PC-9 (cell line): ENCODE data around the gene MAPT. TPM values are rescaled to one million over a fixed set of nuclear protein-coding genes. Genes with fewer than 3 reads are reported as not detected.

Source experiments
- BruUV-seq: library from RNA; stranded (reverse); fragments of 400-500 nt; replicated peaks from 2 replicates; lab custom pipeline; 2021; lab: Mats Ljungman, UMichigan
- CTCF ChIA-PET: fragments of 300-600 bp; sonication (Branson Sonifier 250); formaldehyde crosslinking; loops from one replicate; lab custom pipeline; 2022; ENCODE audit warnings: antibody characterized with exemption; lab: Charles Lee
- POLR2A ChIA-PET: fragments of 300-600 bp; sonication (Branson Sonifier 250); formaldehyde crosslinking; loops from one replicate; lab custom pipeline; 2022; ENCODE audit warnings: antibody characterized with exemption; ENCODE audit not compliant: unreplicated experiment; lab: Charles Lee
- DNase-seq, 2 experiments: peaks; one replicate each; pipeline versions ENCODE4 v3.0.0 to v3.0.0-alpha.2; 2015 to 2022; ENCODE audit warnings: mixed read lengths in 1 of 2
- H2AFZ ChIP-seq: fragments of 200-600 bp; sonication (generic); 2 replicates; pipeline ENCODE4 v1.8.1; 2017; ENCODE audit warnings: antibody characterized with exemption
- H3F3A ChIP-seq: fragments of 200-600 bp; sonication (generic); 2 replicates; pipeline ENCODE4 v1.8.1; 2017; ENCODE audit warnings: antibody characterized with exemption, mild to moderate bottlenecking, low read depth; ENCODE audit not compliant: insufficient read depth
- H3K27ac ChIP-seq: fragments of 200-600 bp; sonication (generic); 2 replicates; pipeline ENCODE4 v1.6.1; 2016; ENCODE audit warnings: mixed run types
- H3K27me3 ChIP-seq: fragments of 200-600 bp; sonication (generic); 2 replicates; pipeline ENCODE4 v1.6.1; 2016; ENCODE audit warnings: low read depth, mixed run types; ENCODE audit not compliant: insufficient read depth
- H3K36me3 ChIP-seq: fragments of 200-600 bp; sonication (generic); 2 replicates; pipeline ENCODE4 v1.6.1; 2016; ENCODE audit warnings: low read depth, mixed run types
- H3K4me1 ChIP-seq: fragments of 200-600 bp; sonication (generic); replicated peaks from 2 replicates; pipeline ENCODE4 v1.6.1; 2016; ENCODE audit warnings: mixed run types; ENCODE audit not compliant: insufficient read depth
- H3K4me2 ChIP-seq: fragments of 200-600 bp; sonication (generic); 2 replicates; pipeline ENCODE4 v1.6.1; 2017; ENCODE audit warnings: mixed run types
- H3K4me3 ChIP-seq: fragments of 200-600 bp; sonication (generic); 2 replicates; pipeline ENCODE4 v1.6.1; 2016; ENCODE audit warnings: mixed run types
- H3K79me2 ChIP-seq: fragments of 200-600 bp; sonication (generic); 2 replicates; pipeline ENCODE4 v1.6.1; 2017; ENCODE audit warnings: low read depth, mixed run types
- H3K9me2 ChIP-seq: fragments of 200-600 bp; sonication (generic); 2 replicates; pipeline ENCODE4 v1.8.1; 2017; ENCODE audit warnings: mild to moderate bottlenecking; ENCODE audit not compliant: insufficient read depth
- H3K9me3 ChIP-seq: fragments of 200-600 bp; sonication (generic); 2 replicates; pipeline ENCODE4 v1.8.1; 2016; ENCODE audit warnings: low read depth; ENCODE audit not compliant: insufficient read depth
- H4K20me1 ChIP-seq: fragments of 200-600 bp; sonication (generic); 2 replicates; pipeline ENCODE4 v1.8.1; 2017; ENCODE audit not compliant: insufficient read depth
- CTCF ChIP-seq: fragments of 200-600 bp; sonication (generic); conservative IDR thresholded peaks from 2 replicates; pipeline ENCODE4 v1.6.1; 2017; ENCODE audit warnings: mixed run types, antibody characterized with exemption, mild to moderate bottlenecking, moderate library complexity
- EZH2 ChIP-seq: fragments of 200-600 bp; sonication (generic); IDR thresholded peaks from 2 replicates; pipeline ENCODE4 v1.8.0; 2017; ENCODE audit warnings: antibody characterized with exemption, low read depth
- intact Hi-C: fragments of 100-400 bp; cut with micrococcal nuclease; formaldehyde crosslinking; loops from one replicate; pipeline ENCODE4 v1.10.0; 2022; ENCODE audit not compliant: unreplicated experiment
- total RNA-seq: library from RNA; stranded (reverse); gene quantifications from 2 replicates; pipeline ENCODE4 v1.2.3, GENCODE V29; 2021

The MAPT gene
- total RNA-seq, 1 experiment from 2014 or later, result 0.85 TPM

- intact Hi-C loops, result no loop called here
- Histone ChIP-seq H3K27me3 (peaks cover 87% of the 10 kb centered on the region), H3K36me3 (no peaks in the 10 kb centered on the region), H3K9me3 (no peaks in the 10 kb centered on the region), H3K4me1 (no peaks in the 10 kb centered on the region), H3K27ac (no peak overlapping the region), H2AFZ (no peak overlapping the region), H3K9me2 (no peaks in the 10 kb centered on the region), H3K79me2 (no peaks in the 10 kb centered on the region), H3F3A (no peaks in the 10 kb centered on the region), H4K20me1 (no peaks in the 10 kb centered on the region), H3K4me2 (no peak overlapping the region), H3K4me3 (no peak overlapping the region)
- ChIA-PET POLR2A (no interaction called here), CTCF (no interaction called here)
- BruUV-seq, result no TSS peak
- DNase-seq, result no peak
- TF ChIP-seq CTCF, result no peak
These were observed 11.3 kb upstream of the MAPT start for GRCh38 chr17:45883063-45883462.

DNA sequence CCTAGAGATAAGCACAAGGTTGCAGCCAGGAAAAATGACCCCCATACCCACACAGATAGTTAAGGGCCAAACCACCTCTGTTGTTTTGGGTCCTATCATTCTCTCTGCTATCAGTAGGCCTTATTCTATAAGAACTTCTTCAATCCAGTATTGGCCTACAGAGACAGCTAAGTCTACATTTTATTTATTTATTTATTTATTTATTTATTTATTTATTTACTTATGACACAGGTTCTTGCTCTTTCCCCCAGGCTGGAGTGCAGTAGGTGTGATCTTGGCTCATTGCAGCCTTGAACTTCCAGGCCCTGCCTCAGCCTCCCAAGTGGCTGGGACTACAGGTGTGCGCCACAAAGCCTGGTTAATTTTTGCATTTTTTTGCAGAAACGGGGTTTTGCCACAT is 7.5 kb upstream of the MAPT start:
- no peaks in the 10 kb centered on the region for H3F3A ChIP-seq
- no peaks in the 10 kb centered on the region for H3K9me3 ChIP-seq
- DNase-seq, result no peak
- no peak overlapping the region for H3K4me2 ChIP-seq
- no peaks in the 10 kb centered on the region for H4K20me1 ChIP-seq
- intact Hi-C loops, result no loop called here
- no TSS peak for BruUV-seq
- no peak overlapping the region for H3K4me3 ChIP-seq
- H3K4me1 ChIP-seq, result no peaks in the 10 kb centered on the region
- no peak overlapping the region for H2AFZ ChIP-seq
- no peaks in the 10 kb centered on the region for H3K9me2 ChIP-seq
- H3K27me3 ChIP-seq, result peaks cover 84% of the 10 kb centered on the region
- ChIA-PET CTCF (no interaction called here), POLR2A (no interaction called here)
- H3K27ac ChIP-seq, result no peak overlapping the region
- no peaks in the 10 kb centered on the region for H3K36me3 ChIP-seq
- H3K79me2 ChIP-seq, result no peaks in the 10 kb centered on the region
- TF ChIP-seq EZH2 (no peak), CTCF (no peak)

DNA sequence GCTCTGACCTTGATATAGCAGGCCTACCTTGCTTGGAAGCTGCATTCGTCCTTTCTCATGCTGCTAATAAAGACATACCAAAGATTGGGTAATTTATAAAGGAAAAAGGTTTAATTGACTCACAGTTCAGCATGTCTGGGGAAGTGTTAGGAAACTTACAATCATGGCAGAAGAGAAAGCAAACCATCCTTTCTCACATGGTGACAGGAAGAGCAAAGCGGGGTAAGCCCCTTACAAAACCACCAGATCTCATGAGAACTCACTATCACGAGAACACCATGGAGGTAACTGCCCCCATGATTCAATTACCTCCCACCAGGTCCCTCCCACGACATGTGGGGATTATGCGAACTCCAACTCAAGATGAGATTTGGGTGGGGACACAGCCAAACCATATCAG is 6.0 kb upstream of the MAPT start:
- Histone ChIP-seq H3K9me3 (no peaks in the 10 kb centered on the region), H4K20me1 (no peaks in the 10 kb centered on the region), H3K4me1 (no peaks in the 10 kb centered on the region), H2AFZ (no peak overlapping the region), H3K9me2 (no peaks in the 10 kb centered on the region), H3K27me3 (peaks cover 83% of the 10 kb centered on the region), H3K27ac (no peak overlapping the region), H3K79me2 (no peaks in the 10 kb centered on the region), H3K4me2 (no peak overlapping the region), H3F3A (no peaks in the 10 kb centered on the region), H3K36me3 (no peaks in the 10 kb centered on the region), H3K4me3 (no peak overlapping the region)
- no peak for TF ChIP-seq CTCF
- no peak for TF ChIP-seq EZH2
- POLR2A ChIA-PET, result no interaction called here
- intact Hi-C loops, result no loop called here
- no TSS peak for BruUV-seq
- DNase-seq, result no peak
- CTCF ChIA-PET, result no interaction called here
